HG03521 (cell line): Measurements from ENCODE around the gene SMIM26.
A peak's percentile ranks its signal among the peaks of the same experiment; 100 is the strongest.
"Not testable (repeated sequence)": the region's sequence is repeated elsewhere in the genome, so short reads cannot be mapped to it uniquely, and the experiment has no call there.

Source experiments
- ATAC-seq: cut with Tn5 transposase; IDR thresholded peaks from one replicate; pipeline ENCODE4 v1.9.1; 2021; ENCODE audit warnings: mild to moderate bottlenecking, moderate library complexity; ENCODE audit not compliant: unreplicated experiment

SMIM26 gene

DNA sequence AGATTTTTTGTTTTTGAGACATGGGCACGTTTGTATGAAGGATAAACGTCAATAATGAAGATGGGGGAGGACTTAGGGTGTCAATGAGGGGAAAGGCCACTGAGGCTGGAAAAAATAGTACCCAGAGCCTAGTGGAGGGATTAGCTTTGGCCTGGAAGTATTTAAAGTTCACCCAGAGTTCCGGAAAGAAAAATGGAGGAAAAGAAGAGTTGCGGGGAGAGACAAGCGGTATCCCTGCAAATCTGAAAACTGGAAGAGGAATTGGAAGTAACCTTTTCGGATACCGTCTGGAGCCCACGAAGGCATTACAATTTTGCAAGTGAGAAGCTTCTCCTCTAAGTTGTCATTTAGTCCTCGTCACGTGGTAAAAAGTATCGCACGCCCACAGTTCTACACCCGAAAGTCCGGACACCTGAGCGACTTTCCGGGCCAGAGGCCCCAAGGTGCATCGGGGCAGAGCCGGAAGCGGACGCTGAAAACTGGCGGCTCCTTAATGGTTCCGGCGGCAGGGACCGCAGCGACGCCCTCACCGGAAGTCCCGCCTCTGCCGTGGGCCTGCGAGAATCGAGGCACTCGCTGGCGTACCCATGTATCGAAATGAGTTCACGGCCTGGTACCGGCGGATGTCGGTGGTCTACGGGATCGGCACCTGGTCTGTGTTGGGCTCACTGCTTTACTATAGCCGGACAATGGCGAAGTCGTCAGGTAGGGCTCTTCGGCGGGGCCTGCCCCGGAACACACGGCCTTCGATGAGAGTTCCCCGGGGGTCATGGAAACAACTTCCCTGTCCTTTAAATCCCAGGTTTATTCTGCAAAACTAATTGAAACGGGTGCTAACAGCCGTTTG lies at the start of gene SMIM26:
Gene SMIM26, plus strand, starts transcription at position 541 of the 847 bp plus-strand sequence. Its CDS starts 47 bp downstream, at position 588.
- peak; percentile 99 for ATAC-seq

- ATAC-seq, result not testable (repeated sequence)
Measured at GRCh38 chr20:18522066-18522465, 45.2 kb upstream of the SMIM26 start.

DNA sequence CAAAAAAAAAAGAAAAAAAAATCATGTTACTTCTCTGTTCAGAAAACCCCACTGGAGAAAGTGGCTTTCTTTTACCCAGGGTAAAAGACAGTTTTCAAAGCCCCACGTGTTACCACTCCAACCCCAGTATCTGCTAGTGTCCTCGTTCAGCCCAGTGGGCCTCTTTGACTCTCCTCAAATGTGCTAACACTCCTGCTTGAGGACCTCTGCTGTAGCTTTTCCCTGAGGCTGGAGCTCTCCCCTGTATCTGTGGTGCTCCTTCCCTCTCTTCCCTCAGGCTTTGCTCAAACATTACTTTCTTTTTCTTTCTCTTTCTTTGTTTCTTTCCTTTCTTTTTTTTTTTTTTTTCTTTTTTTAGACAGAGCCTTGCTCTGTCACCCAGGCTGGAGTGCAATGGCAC lies 44.2 kb upstream of the SMIM26 start:
- no peak for ATAC-seq

DNA sequence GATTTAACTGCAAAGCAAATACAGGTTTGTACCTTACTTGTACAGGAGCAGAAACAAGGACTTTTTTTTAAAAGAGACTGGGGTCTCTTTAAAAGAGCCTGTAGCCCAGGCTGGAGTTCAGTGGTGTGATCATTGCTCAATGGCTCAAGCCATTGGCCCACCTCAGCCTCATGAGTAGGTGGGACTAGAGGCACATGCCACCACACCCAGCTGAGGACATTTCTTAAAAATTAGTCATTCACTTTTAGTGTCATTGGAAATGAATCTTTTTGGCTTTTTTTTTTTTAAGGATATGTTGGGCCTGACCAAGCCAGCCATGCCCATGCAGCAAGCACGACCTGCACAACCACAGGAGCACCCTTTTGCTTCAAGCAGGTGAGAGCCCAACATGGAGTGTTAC lies 42.6 kb upstream of the SMIM26 start:
- no peak for ATAC-seq

- not testable (repeated sequence) for ATAC-seq
Measured at GRCh38 chr20:18526761-18527160, 40.5 kb upstream of the SMIM26 start.

GRCh38 chr20:18527339-18527738 lies 39.9 kb upstream of the SMIM26 start:
- ATAC-seq, result no peak

- ATAC-seq, result no peak
Measured at GRCh38 chr20:18527836-18528235, 39.4 kb upstream of the SMIM26 start.

GRCh38 chr20:18529041-18529440 lies 38.2 kb upstream of the SMIM26 start:
- ATAC-seq, result no peak

DNA sequence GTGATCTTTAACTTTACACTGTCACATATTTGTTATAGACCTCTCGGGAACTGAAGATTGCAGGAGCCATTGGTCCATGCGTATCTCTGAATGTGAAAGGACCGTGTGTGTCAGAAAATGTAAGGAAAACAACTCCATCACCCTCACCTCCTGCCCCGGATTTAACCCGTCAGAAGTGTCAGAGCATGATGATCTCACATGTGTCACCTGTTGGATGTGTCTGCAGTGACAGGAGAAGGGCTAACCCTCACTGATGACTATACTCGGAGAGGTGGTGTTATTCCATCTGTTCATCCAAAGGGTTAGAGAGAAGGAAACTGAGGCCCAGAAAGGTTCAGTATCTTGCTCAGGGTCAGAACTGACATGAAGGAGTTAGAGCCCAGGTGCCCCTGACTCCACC lies 34.6 kb upstream of the SMIM26 start:
- no peak for ATAC-seq

DNA sequence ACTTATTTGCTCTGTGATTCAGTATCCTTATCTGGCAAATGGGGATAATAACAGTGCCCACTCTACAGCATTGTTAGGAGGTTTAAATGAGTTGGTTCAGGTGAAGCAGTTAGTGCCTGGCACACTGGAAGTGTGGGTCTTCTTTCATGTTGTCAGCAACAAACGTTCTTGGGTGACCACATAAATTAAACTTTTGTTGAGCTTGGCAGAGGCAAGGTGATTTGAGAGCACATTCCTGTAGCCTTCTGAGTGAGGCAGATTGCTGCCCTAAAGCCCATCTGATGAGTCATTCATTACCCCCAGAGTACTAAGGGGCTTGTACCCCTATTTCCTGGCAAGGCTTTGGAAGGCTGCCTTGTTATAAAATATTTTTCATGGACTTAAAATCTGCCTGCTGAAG lies 33.7 kb upstream of the SMIM26 start:
- no peak for ATAC-seq

- ATAC-seq, result no peak
Measured at GRCh38 chr20:18533978-18534644, 33.1 kb upstream of the SMIM26 start.

DNA sequence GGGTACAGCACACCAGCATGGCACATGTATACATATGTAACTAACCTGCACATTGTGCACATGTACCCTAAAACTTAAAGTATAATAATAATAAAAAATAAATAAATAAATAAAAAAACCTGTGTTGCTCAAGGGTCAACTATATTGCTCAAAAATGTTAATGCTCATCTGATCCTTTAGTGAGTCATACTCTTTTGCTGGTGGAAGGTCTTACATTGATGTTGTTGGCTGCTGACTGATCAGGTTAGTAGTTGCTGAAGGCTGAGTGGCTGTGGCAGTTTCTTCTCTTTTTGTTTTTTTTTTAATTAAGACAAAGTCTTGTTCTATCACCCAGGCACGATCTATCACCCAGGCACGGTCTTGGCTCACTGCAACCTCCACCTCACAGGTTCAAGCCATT lies 29.6 kb upstream of the SMIM26 start:
- ATAC-seq, result no peak

GRCh38 chr20:18541741-18542140 lies 25.5 kb upstream of the SMIM26 start:
- ATAC-seq, result no peak

GRCh38 chr20:18543216-18543615 lies 24.0 kb upstream of the SMIM26 start:
- no peak for ATAC-seq

DNA sequence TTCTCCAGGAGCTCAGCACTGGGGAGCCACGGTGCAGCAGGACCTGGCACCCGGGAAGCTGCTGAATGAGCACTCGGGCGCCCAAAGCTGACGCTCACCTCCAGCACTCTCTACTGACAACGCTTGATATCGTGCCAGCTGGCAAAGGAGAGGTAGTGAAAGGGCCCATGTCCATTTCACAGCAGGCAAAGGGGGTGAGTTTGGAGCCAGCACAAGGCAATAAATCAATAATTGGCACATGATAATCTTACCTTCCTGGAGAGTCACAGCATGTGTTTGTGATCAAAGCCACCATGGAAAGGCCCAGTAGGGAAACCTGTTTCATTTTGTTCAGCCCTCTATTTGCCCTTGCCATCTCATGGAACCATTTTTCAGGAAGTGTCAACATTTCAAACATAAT lies 23.3 kb upstream of the SMIM26 start:
- ATAC-seq, result no peak

DNA sequence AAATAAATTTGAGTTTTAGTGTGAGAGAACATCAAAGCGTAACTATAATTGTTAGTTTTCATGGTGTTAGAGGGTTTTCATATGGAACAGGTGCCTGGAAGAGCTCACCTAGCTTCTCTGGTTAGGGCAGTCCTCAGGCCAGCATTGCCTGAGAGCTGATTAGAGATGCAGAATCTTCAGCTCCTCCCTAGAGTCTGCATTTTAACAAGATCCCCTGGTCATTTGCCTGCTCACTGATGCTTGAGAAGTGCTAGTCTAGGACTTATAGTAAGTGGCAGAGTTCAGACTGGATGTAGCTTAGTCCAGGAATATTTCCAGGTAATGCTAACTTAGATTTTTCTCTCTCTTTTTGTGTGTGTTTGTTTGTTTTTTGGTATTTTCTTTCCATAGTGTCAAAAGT lies 21.7 kb upstream of the SMIM26 start:
- ATAC-seq, result no peak

DNA sequence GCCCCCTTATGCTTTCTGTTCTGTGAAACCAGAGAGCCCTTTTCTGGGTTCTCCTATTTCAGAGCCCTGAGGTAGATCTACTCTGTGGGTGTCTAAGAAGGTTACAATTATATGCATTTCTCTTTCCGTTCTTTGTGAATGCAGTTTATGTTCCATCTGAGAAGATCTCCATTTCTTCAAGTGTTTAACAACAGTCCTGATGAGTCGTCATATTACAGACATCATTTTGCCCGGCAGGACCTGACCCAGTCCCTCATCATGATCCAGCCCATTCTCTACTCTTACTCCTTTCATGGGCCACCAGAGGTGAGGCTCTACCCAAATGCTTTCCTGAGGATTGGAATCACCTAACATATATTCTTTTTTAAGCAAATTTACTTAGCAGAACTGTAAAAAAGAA lies 18.8 kb upstream of the SMIM26 start:
- no peak for ATAC-seq

GRCh38 chr20:18553746-18554145 lies 13.5 kb upstream of the SMIM26 start:
- no peak for ATAC-seq

- no peak for ATAC-seq
Measured at GRCh38 chr20:18567739-18568091, 483 bp downstream of the SMIM26 start.

GRCh38 chr20:18571009-18571408 lies 3.8 kb downstream of the SMIM26 start:
- no peak for ATAC-seq

DNA sequence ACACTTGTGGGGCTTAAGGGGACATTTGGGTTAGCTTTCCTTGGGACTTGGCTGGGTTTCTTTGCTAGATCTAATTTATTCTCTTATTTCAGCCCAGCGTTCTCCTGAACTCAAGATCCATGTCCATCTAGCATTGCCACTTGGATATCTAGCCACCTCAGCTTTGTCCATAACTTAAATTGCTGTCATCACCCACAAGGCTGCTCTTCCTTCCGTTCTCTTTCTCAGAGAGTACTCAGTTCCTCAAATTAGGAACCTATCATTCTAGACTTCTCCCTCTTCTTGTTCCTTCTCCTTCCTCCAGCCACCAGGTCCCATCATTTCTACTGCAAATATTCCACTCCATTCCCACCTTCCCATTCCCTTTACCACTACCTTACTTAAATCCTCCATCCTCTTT lies 4.3 kb downstream of the SMIM26 start:
- ATAC-seq, result no peak

- ATAC-seq, result no peak
Measured at GRCh38 chr20:18577942-18578341, 10.7 kb downstream of the SMIM26 start.
